HepG2 (cell line): ENCODE data around the gene MICOS13. TPM values are rescaled to one million over a fixed set of nuclear protein-coding genes. Genes with fewer than 3 reads are reported as not detected.

ENCODE experiments used
- ATAC-seq: fragments of 200-7000 bp; cut with Tn5 transposase; 3 replicates; pipeline ENCODE4 v1.9.1; 2020; ENCODE audit warnings: mild to moderate bottlenecking, moderate library complexity
- BruUV-seq: library from RNA; stranded (reverse); fragments of 400-500 nt; replicated peaks from 2 replicates; lab custom pipeline; 2021; lab: Mats Ljungman, UMichigan
- CTCF ChIA-PET: fragments of 300-600 bp; formaldehyde crosslinking; extraction: SDS; loops from one replicate; lab custom pipeline; 2021; ENCODE audit warnings: low total read pairs, inconsistent platforms, low intra/inter-chr PET ratio; lab: Yijun Ruan, JAX
- POLR2A ChIA-PET: fragments of 350-600 bp; sonication (Branson Sonifier 250); formaldehyde crosslinking; loops from one replicate; lab custom pipeline; 2020; ENCODE audit warnings: antibody characterized with exemption, inconsistent platforms; lab: Yijun Ruan, JAX
- DNase-seq: peaks from one replicate; pipeline ENCODE4 v3.0.0-alpha.2; 2015; ENCODE audit warnings: low spot score
- FAIRE-seq: peaks from 3 replicates; lab custom pipeline; 2011; peaks lifted over from hg19 to GRCh38; lab: Jason Lieb, UNC
- H2AFZ ChIP-seq: one replicate; pipeline ENCODE4 v1.6.1; 2011; ENCODE audit warnings: low read length, inconsistent platforms
- H3K27ac ChIP-seq: fragments of 300-600 bp; 3 replicates; pipeline ENCODE4 v1.8.0; 2011; ENCODE audit warnings: mixed run types, mild to moderate bottlenecking, mixed read lengths, low read length, inconsistent platforms; ENCODE audit not compliant: insufficient read depth; ENCODE audit errors: extremely low read length
- H3K27me3 ChIP-seq, 2 experiments: fragments of 200-600 bp in 1 of 2; 2 replicates in 1 of 2; 3 replicates in 1 of 2; pipeline versions ENCODE4 v1.6.0 to v1.8.0; 2011; ENCODE audit warnings: low read length in 2 of 2, mild to moderate bottlenecking in 2 of 2, moderate library complexity in 2 of 2, inconsistent platforms in 1 of 2; ENCODE audit not compliant: insufficient read depth in 2 of 2, control insufficient read depth in 1 of 2
- H3K36me3 ChIP-seq, 2 experiments: fragments of 200-600 bp in 1 of 2; replicated peaks in 1 of 2; 2 replicates in 1 of 2; 3 replicates in 1 of 2; pipeline versions ENCODE4 v1.5.1 to v1.8.0; 2011; ENCODE audit warnings: low read length in 2 of 2, inconsistent platforms in 1 of 2; ENCODE audit not compliant: insufficient read depth in 2 of 2, control insufficient read depth in 1 of 2
- H3K4me1 ChIP-seq: 2 replicates; pipeline ENCODE4 v1.5.1; 2012; ENCODE audit warnings: low read length, inconsistent platforms; ENCODE audit not compliant: insufficient read depth
- H3K4me2 ChIP-seq: 2 replicates; pipeline ENCODE4 v1.6.0; 2011; ENCODE audit warnings: low read depth, low read length, inconsistent platforms
- H3K4me3 ChIP-seq, 3 experiments: fragments of 200-600 bp in 1 of 3; sonication (generic), shearing (Covaris generic) in 1 of 3; replicated peaks in 1 of 3; 2 replicates each; pipeline ENCODE4 v1.5.1; 2011 to 2016; ENCODE audit warnings: low read length in 3 of 3, inconsistent platforms in 2 of 3, low read depth in 2 of 3, mild to moderate bottlenecking in 2 of 3, control low read depth in 1 of 3, mixed read lengths in 1 of 3; ENCODE audit not compliant: insufficient read depth in 1 of 3
- H3K79me2 ChIP-seq: one replicate; pipeline ENCODE4 v1.6.1; 2011; ENCODE audit warnings: low read length, inconsistent platforms; ENCODE audit not compliant: insufficient read depth
- H3K9ac ChIP-seq: 2 replicates; pipeline ENCODE4 v1.6.0; 2011; ENCODE audit warnings: mild to moderate bottlenecking, low read depth, low read length, inconsistent platforms; ENCODE audit not compliant: insufficient read depth
- H3K9me3 ChIP-seq: 2 replicates; pipeline ENCODE4 v1.5.1; 2012; ENCODE audit warnings: mild to moderate bottlenecking, low read length
- H4K20me1 ChIP-seq: 2 replicates; pipeline ENCODE4 v1.6.0; 2011; ENCODE audit warnings: inconsistent platforms, mild to moderate bottlenecking, low read length, moderate library complexity; ENCODE audit not compliant: insufficient read depth
- AKAP8 ChIP-seq: sonication (generic); formaldehyde crosslinking; IDR thresholded peaks from 2 replicates; pipeline ENCODE4 v1.5.1; 2020; ENCODE audit warnings: mild to moderate bottlenecking, missing genetic modification reagents
- IKZF4 ChIP-seq: sonication (generic); formaldehyde crosslinking; IDR thresholded peaks from 2 replicates; pipeline ENCODE4 v1.5.1; 2020; ENCODE audit warnings: borderline replicate concordance, mild to moderate bottlenecking, low read depth, missing genetic modification reagents; ENCODE audit errors: not compliant biosample characterization
- NR1H2 ChIP-seq: sonication (generic); formaldehyde crosslinking; IDR thresholded peaks from 2 replicates; pipeline ENCODE4 v1.8.1; 2022; ENCODE audit warnings: low read depth, missing genetic modification reagents, borderline replicate concordance
- PAF1 ChIP-seq: IDR thresholded peaks from 2 replicates; pipeline ENCODE4 v1.6.1; 2016; ENCODE audit warnings: missing genetic modification reagents, missing compliant biosample characterization
- POLR2AphosphoS5 ChIP-seq: IDR thresholded peaks from 2 replicates; pipeline ENCODE4 v1.6.1; 2012; ENCODE audit warnings: low read depth, low read length
- SAFB2 ChIP-seq: sonication (generic); formaldehyde crosslinking; IDR thresholded peaks from 2 replicates; pipeline ENCODE4 v1.5.1; 2020; ENCODE audit warnings: missing genetic modification reagents, low read depth, mild to moderate bottlenecking, borderline replicate concordance
- SSRP1 ChIP-seq: IDR thresholded peaks from 2 replicates; pipeline ENCODE4 v1.6.1; 2016; ENCODE audit warnings: control low read depth
- TAF1 ChIP-seq: sonication (generic); formaldehyde crosslinking; IDR thresholded peaks from 2 replicates; pipeline ENCODE4 v1.4.0; 2020; ENCODE audit warnings: missing genetic modification reagents
- ZFX ChIP-seq: sonication (generic); formaldehyde crosslinking; IDR thresholded peaks from 2 replicates; pipeline ENCODE4 v1.4.0; 2020; ENCODE audit warnings: mild to moderate bottlenecking, low read depth, missing genetic modification reagents, moderate library complexity
- ZNF253 ChIP-seq: sonication (generic); formaldehyde crosslinking; IDR thresholded peaks from 2 replicates; pipeline ENCODE4 v1.8.0; 2022; ENCODE audit warnings: mild to moderate bottlenecking, missing genetic modification reagents, borderline replicate concordance
- ZNF333 ChIP-seq: sonication (generic); formaldehyde crosslinking; IDR thresholded peaks from 2 replicates; pipeline ENCODE4 v1.4.0; 2020; ENCODE audit warnings: mild to moderate bottlenecking, missing genetic modification reagents, borderline replicate concordance
- ZNF749 ChIP-seq: sonication (generic); formaldehyde crosslinking; IDR thresholded peaks from 2 replicates; pipeline ENCODE4 v1.8.0; 2022; ENCODE audit warnings: mild to moderate bottlenecking, missing genetic modification reagents, moderate library complexity, borderline replicate concordance
- WGBS: methylation state at CpG from one replicate; pipeline ENCODE4 v1.1.6; 2017; ENCODE audit warnings: low lambda C conversion rate; 5-methylcytosine and 5-hydroxymethylcytosine counted together
- in situ Hi-C: cut with HindIII; loops from 2 replicates; pipeline ENCODE4 v1.10.0; 2017; ENCODE audit warnings: low pct_unique_long_range_greater_than_20kb; ENCODE audit not compliant: extremely low pct_ligation_motif_present
- intact Hi-C: fragments of 100-400 bp; cut with micrococcal nuclease; formaldehyde crosslinking; loops from one replicate; pipeline ENCODE4 v1.10.0; 2022; ENCODE audit not compliant: unreplicated experiment
- polyA plus RNA-seq, 8 experiments: library from polyadenylated mRNA; depleted of rRNA in 3 of 8; stranded (reverse) in 7 of 8; unstranded in 1 of 8; fragments of >200 nt; fragmentation: Illumina TruSeq in 4 of 8; extraction: Trizol in 4 of 8; gene quantifications; 2 replicates each; pipeline versions ENCODE4 v1.2.1 to v1.2.3, GENCODE V29; 2011 to 2016; ENCODE audit warnings: low read depth in 4 of 8, missing spikeins in 1 of 8, mixed read lengths in 1 of 8; ENCODE audit not compliant: insufficient read depth in 1 of 8
- total RNA-seq, 5 experiments: library from RNA; depleted of rRNA; stranded (reverse); fragments of >200 nt; fragmentation: Illumina TruSeq; extraction: Trizol; gene quantifications; 2 replicates each; pipeline ENCODE4 v1.2.3, GENCODE V29; 2016; ENCODE audit warnings: low read depth in 1 of 5

MICOS13 gene
- total and polyA plus RNA-seq, 2 of the 13 experiments (the other 11 are each of a cell fraction or from before 2014, with no cell fraction given) = 28.8 to 35.4 TPM

DNA sequence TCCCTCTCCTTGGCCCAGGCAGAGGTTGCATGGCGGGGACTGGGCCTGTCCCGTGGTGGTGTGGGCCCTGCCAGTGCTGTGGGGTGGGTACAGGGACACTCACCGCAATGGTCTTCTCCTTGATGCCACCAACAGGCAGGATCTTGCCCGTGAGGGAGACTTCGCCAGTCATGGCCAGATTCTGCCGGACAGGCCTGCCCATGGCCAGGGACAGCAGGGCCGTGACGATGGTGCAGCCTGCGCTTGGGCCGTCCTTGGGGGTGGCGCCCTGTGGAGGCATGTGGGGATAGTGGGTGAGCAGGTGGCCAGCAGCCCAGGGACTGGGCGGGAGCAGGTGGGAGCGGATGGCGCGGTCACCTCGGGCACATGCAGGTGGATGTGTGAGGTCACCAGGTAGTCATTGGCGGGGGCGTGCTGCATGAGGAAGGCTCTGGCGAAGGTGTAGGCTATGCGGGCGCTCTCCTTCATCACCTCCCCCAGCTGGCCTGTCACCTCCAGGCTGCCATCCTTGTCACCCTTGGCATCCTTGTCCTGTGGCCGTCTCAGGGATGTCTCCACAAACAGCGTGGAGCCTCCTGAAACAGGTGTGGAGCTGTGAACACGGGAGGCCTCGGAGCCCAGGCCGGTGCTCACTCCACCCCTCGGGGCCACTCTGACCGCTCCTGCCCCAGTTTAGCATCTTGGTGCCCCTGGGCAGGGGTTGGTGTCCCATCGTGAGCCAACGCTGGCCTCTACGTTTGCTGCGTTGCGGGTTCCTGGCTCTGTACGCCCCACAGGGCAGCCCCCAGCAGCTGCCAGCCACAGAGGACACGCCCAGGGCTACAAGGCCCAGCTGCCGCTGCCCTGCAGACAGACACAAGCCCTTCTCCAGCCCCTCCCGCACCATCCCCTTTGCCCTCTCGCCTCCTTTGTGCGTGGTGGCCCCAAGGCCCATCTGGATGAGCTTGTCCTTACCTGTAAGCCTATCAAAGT is 13.2 kb upstream of the MICOS13 start (continued):
- TF ChIP-seq IKZF4 (CRISPR knock-in tag) (no peak), ZNF749 (CRISPR knock-in tag) (no peak), NR1H2 (CRISPR knock-in tag) (no peak), SAFB2 (0 out of 2 replicates have a peak, but pooled peaks have one; percentile 47), AKAP8 (CRISPR knock-in tag) (0 out of 2 replicates have a peak, but pooled peaks have one; percentile 58), ZNF333 (CRISPR knock-in tag) (0 out of 2 replicates have a peak, but pooled peaks have one; percentile 5), POLR2AphosphoS5 (peak; percentile 26; the same call in 1 of the 2 replicates), ZFX (CRISPR knock-in tag) (peak; percentile 20; the same call in 1 of the 2 replicates)
- TF ChIP-seq, all 625 proteins: peak for 26

DNA sequence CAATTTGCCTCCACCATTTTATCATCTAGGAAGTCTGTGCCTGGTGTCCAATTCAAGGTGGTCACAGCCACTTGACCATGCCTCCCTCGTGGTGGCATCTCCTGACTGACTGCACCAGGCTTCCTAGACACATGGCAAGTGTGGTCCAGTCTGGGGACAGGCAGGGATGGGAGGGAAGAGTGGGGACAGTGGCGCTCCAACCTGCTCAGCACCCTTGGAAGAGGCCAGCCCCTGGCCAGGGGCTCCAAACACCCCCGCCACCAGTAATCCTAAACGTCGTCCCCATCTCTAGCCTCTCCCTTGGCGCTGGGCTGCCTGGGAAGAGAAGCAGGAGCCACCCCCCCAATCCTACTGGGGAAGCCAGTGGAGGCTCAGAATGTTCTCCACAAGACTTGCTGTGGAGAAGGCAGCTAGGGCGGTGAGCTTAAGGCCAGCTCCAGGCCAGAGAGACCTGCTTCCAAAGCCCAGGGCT is 12.4 kb upstream of the MICOS13 start:
- in situ Hi-C loops (no loop called here), intact Hi-C loops (no loop called here)
- POLR2A ChIA-PET = no interaction called here
- peak overlapping the region; percentile 5; the same call in 1 of the 2 replicates for H3K9ac ChIP-seq
- BruUV-seq = no TSS peak
- peak overlapping the region; percentile 16 for H3K27ac ChIP-seq
- ATAC-seq (no peak), FAIRE-seq (no peak), DNase-seq (no peak)
- CTCF ChIA-PET = no interaction called here
- H3K9me3 ChIP-seq = no peaks in the 10 kb centered on the region
- peaks cover 25 to 60% of the 10 kb centered on the region in 2 experiments for H3K36me3 ChIP-seq
- no peak overlapping the region for H3K4me3 ChIP-seq
- H3K79me2 ChIP-seq = peaks cover 35% of the 10 kb centered on the region
- peaks cover 38% of the 10 kb centered on the region for H4K20me1 ChIP-seq
- no peak overlapping the region for H2AFZ ChIP-seq
- WGBS = 80% methylated on average over 2 of the region's 7 CpGs
- H3K27me3 ChIP-seq = no peaks in the 10 kb centered on the region; a peak in 1 of 5 replicates
- peaks cover 17% of the 10 kb centered on the region; the same call in 1 of the 2 replicates for H3K4me1 ChIP-seq
- no peak overlapping the region for H3K4me2 ChIP-seq
- peak; percentile 43 for TF ChIP-seq SSRP1 (CRISPR knock-in tag)
- peak; percentile 18; the same call in 1 of the 2 replicates for TF ChIP-seq POLR2AphosphoS5
- peak; percentile 71; the same call in 1 of the 2 replicates for TF ChIP-seq PAF1 (CRISPR knock-in tag)
- TF ChIP-seq TAF1 = peak; percentile 16; the same call in 1 of the 2 replicates
- TF ChIP-seq ZNF253 (CRISPR knock-in tag) = no peak
